Stimulated activated memory B cell treated with anti-CD40 and anti-IgM and Interleukin-4, amounts not matched to agents 10 μg/mL and 1 μg/mL and 100 μg/mL, for 72 hours (primary cell): ENCODE data around the gene SEZ6.

ENCODE experiments used
- ATAC-seq: fragments of 150-1000 bp; cut with Tn5 transposase; 2 replicates; pipeline ENCODE4 v1.10.0; 2021
- H3K27ac Mint-ChIP-seq: one replicate; pipeline ENCODE4 v1.8.0; 2022; ENCODE audit warnings: mild to moderate bottlenecking, mixed read lengths
- H3K27me3 Mint-ChIP-seq: one replicate; pipeline ENCODE4 v1.8.0; 2022; ENCODE audit warnings: mixed read lengths
- H3K36me3 Mint-ChIP-seq: one replicate; pipeline ENCODE4 v1.8.0; 2022; ENCODE audit warnings: mixed read lengths
- H3K4me1 Mint-ChIP-seq: one replicate; pipeline ENCODE4 v1.8.0; 2022; ENCODE audit warnings: mixed read lengths
- H3K4me3 Mint-ChIP-seq: one replicate; pipeline ENCODE4 v1.8.0; 2022; ENCODE audit warnings: mild to moderate bottlenecking, moderate library complexity, mixed read lengths
- H3K9me3 Mint-ChIP-seq: one replicate; pipeline ENCODE4 v1.8.0; 2022; ENCODE audit warnings: mixed read lengths

SEZ6 gene

GRCh38 chr17:29042026-29042678, 36.3 kb upstream of the SEZ6 start:
- H3K9me3 Mint-ChIP-seq, result no peaks in the 10 kb centered on the region
- H3K4me3 Mint-ChIP-seq, result no peak overlapping the region
- H3K27me3 Mint-ChIP-seq, result no peaks in the 10 kb centered on the region
- H3K36me3 Mint-ChIP-seq, result no peaks in the 10 kb centered on the region
- peaks cover 34% of the 10 kb centered on the region for H3K4me1 Mint-ChIP-seq
- H3K27ac Mint-ChIP-seq, result peak overlapping the region; percentile 40
- no peak for ATAC-seq

DNA sequence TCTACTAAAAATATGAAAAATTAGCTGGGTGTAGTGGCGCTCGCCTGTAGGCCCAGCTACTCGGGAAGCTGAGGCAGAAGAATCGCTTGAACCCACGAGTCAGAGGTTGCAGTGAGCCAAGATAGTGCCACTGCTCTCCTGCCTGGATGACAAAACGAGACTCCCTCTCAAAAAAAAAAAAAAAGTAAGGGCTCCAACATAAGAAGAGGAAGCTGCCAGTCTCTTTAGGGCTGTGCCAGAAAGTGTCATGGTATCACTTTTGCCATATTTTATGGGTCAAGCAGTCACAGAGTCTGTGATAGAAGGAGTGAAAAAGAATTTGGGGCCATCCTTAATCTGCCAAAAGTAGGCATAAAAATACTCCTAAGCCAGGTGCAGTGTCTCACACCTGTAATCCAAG, 35.7 kb upstream of the SEZ6 start:
- Mint-ChIP-seq H3K4me1 (peaks cover 34% of the 10 kb centered on the region), H3K4me3 (no peak overlapping the region)
- ATAC-seq, result no peak

GRCh38 chr17:29041091-29041490, 35.3 kb upstream of the SEZ6 start:
- Mint-ChIP-seq H3K4me1 (peaks cover 32% of the 10 kb centered on the region), H3K9me3 (no peaks in the 10 kb centered on the region)
- ATAC-seq, result no peak

More for the DNA sequence above, 35.7 kb upstream of the SEZ6 start:
- H3K27ac Mint-ChIP-seq, result no peak overlapping the region
- H3K9me3 Mint-ChIP-seq, result no peaks in the 10 kb centered on the region
- no peaks in the 10 kb centered on the region for H3K27me3 Mint-ChIP-seq
- no peaks in the 10 kb centered on the region for H3K36me3 Mint-ChIP-seq

GRCh38 chr17:29039764-29040598, 34.1 kb upstream of the SEZ6 start:
- Mint-ChIP-seq H3K27me3 (peaks cover 8% of the 10 kb centered on the region), H3K36me3 (peaks cover 4% of the 10 kb centered on the region), H3K9me3 (peaks cover 4% of the 10 kb centered on the region), H3K27ac (no peak overlapping the region), H3K4me3 (no peak overlapping the region), H3K4me1 (peaks cover 29% of the 10 kb centered on the region)
- ATAC-seq, result no peak

More at GRCh38 chr17:29041091-29041490, 35.3 kb upstream of the SEZ6 start:
- H3K4me3 Mint-ChIP-seq, result no peak overlapping the region
- no peak overlapping the region for H3K27ac Mint-ChIP-seq
- H3K27me3 Mint-ChIP-seq, result no peaks in the 10 kb centered on the region
- H3K36me3 Mint-ChIP-seq, result no peaks in the 10 kb centered on the region

GRCh38 chr17:29038085-29038795, 32.4 kb upstream of the SEZ6 start:
- H3K27ac Mint-ChIP-seq, result no peak overlapping the region
- peak; percentile 16 for ATAC-seq
- H3K36me3 Mint-ChIP-seq, result peaks cover 10% of the 10 kb centered on the region
- H3K27me3 Mint-ChIP-seq, result peaks cover 18% of the 10 kb centered on the region
- H3K9me3 Mint-ChIP-seq, result peaks cover 10% of the 10 kb centered on the region
- no peak overlapping the region for H3K4me3 Mint-ChIP-seq
- peaks cover 18% of the 10 kb centered on the region for H3K4me1 Mint-ChIP-seq

GRCh38 chr17:29037739-29038084, 31.9 kb upstream of the SEZ6 start:
- ATAC-seq, result no peak
- Mint-ChIP-seq H3K27me3 (peaks cover 22% of the 10 kb centered on the region), H3K27ac (no peak overlapping the region), H3K36me3 (peaks cover 10% of the 10 kb centered on the region), H3K4me1 (peaks cover 13% of the 10 kb centered on the region), H3K4me3 (no peak overlapping the region), H3K9me3 (peaks cover 10% of the 10 kb centered on the region)

DNA sequence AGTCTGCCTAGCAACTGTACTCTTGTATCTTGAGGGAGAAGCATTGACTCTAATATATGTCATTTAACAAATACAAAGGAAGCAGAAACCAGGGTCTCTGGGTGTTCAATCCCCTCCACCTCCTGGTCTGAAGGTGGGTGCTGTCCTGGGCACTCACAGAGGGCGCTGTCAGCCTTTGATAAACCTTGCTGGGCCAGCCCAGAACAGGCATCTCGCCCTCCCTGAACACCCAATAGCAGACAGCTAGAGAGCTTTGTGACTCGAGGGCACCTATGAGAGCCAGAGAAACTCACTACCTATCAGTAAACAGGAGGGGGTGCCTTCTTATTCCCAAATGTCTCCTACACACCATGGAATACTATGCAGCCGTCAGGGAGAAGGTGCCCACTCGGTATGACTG, 30.8 kb upstream of the SEZ6 start:
- Mint-ChIP-seq H3K4me3 (no peak overlapping the region), H3K4me1 (peaks cover 6% of the 10 kb centered on the region), H3K27me3 (peaks cover 33% of the 10 kb centered on the region), H3K36me3 (peaks cover 10% of the 10 kb centered on the region), H3K9me3 (peaks cover 10% of the 10 kb centered on the region), H3K27ac (no peak overlapping the region)
- no peak for ATAC-seq

DNA sequence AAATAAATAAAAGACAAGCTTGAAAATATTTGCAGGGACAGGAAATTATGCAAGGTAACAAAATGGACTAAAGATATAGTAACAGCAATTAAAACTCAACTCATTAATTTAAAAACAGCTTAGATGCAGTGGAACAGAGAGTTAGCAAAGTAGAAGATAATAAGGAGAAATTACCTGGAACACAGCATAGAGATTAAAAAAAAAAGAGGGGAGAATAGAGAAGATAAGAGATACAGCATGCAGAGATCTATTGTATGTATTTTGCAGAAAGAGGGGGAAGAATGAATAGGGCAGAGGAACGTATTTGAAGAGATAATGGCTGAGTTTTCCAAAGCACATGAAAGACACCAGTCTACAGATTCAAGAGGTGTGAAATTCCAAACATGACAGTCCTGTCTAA, 28.7 kb upstream of the SEZ6 start:
- peaks cover 54% of the 10 kb centered on the region for H3K27me3 Mint-ChIP-seq
- no peak overlapping the region for H3K27ac Mint-ChIP-seq
- peaks cover 10% of the 10 kb centered on the region for H3K9me3 Mint-ChIP-seq
- no peaks in the 10 kb centered on the region for H3K4me1 Mint-ChIP-seq
- peaks cover 10% of the 10 kb centered on the region for H3K36me3 Mint-ChIP-seq
- no peak overlapping the region for H3K4me3 Mint-ChIP-seq
- ATAC-seq, result no peak

DNA sequence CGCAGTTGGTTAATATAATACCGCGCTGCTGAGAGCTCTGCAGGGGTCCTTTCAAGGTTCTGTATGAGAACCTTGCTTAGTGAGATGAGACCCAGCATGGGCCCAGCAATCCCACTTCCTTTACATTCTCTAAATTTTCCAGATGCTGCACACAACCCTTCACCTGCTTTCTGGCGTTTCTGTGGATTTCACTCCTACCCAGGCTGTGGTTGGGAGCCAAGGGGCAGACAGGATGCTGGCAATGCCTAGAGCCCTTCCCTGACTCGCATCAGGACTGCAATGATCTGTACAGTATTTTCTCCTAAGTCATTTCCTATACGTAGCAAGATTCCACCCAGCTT, 27.0 kb upstream of the SEZ6 start:
- Mint-ChIP-seq H3K9me3 (peaks cover 10% of the 10 kb centered on the region), H3K4me3 (no peak overlapping the region), H3K27me3 (peaks cover 61% of the 10 kb centered on the region), H3K4me1 (no peaks in the 10 kb centered on the region), H3K36me3 (peaks cover 10% of the 10 kb centered on the region), H3K27ac (no peak overlapping the region)
- ATAC-seq, result no peak

DNA sequence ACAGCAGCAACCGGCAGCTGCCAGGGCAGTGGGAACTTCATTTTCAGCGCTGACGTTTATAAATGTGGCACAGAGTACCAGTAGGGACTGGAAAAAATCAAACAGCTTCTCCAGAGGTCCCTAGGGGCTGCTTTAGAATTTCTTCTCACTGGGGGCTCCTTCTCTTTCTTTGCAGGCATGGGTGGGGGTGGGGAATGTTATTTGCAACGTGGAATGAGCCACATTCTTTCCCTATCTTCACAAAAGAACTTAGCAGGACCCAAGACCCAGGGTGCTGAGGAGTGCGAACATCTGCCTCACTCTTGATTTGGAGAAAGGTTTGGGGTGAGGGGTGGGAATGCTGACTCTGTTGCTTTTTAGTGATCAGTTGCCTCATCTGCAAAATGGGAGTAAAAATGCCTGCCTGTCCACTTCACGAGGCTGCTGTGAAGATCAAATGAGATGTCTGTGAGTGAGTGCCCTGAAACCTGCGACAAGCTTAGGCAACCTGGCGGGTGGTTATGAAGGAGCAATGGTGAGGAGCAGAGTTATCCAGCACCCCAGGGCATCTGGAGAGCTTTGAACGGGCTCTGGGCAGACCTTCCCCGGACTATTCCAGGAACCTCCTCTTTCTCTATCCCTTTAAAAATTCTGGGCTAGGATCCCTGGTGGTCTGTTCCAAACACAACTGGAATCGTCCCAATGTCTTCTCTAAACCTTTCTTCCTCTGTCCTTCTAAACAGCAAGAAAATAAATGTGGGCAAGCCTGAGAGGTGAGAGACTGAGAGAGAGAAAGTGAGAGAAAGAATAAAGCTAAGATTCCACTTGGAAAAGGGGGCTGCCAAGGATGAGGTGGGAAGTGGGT, 26.4 kb upstream of the SEZ6 start:
- Mint-ChIP-seq H3K4me1 (no peaks in the 10 kb centered on the region), H3K27ac (no peak overlapping the region), H3K9me3 (peaks cover 10% of the 10 kb centered on the region), H3K36me3 (peaks cover 10% of the 10 kb centered on the region), H3K4me3 (no peak overlapping the region), H3K27me3 (peaks cover 67% of the 10 kb centered on the region)
- no peak for ATAC-seq

GRCh38 chr17:29031488-29031887, 25.7 kb upstream of the SEZ6 start:
- ATAC-seq, result no peak
- Mint-ChIP-seq H3K4me3 (no peak overlapping the region), H3K27me3 (peaks cover 75% of the 10 kb centered on the region), H3K9me3 (peaks cover 10% of the 10 kb centered on the region), H3K27ac (no peak overlapping the region), H3K36me3 (peaks cover 10% of the 10 kb centered on the region), H3K4me1 (no peaks in the 10 kb centered on the region)

DNA sequence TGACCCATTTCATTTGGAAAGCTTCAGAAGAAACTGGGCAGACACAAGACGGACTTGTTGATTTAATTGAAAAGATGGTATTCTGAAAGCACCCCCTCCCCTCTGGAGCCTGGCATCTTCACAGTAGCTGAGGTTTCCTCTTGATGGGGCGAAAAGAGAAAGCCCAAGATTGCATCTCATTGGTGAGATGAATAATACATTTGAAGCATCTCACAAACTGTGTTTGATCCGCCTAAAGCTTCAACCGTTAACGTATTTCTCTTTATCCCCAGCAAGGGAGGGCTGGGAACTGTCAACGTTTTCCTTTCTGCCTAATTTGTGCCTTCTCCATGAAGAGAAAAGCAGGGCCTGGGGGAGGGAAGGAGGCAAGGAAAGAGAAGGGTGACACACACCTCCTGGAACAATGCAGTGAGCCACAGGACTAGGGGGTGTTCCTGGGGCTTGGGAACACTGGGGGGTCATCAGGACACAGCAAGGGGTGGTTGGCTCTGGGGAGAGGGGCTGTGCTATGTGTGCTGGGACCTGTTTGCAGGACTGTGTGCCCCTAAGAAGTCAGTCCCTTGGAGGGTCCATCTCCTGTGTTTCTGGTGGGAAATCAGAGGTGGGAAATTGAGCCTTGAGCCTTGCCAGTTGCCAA, 18.6 kb upstream of the SEZ6 start:
- ATAC-seq, result no peak
- peaks cover 76% of the 10 kb centered on the region for H3K27me3 Mint-ChIP-seq
- H3K9me3 Mint-ChIP-seq, result no peaks in the 10 kb centered on the region
- H3K4me3 Mint-ChIP-seq, result no peak overlapping the region
- H3K27ac Mint-ChIP-seq, result no peak overlapping the region
- H3K4me1 Mint-ChIP-seq, result peaks cover 12% of the 10 kb centered on the region
- no peaks in the 10 kb centered on the region for H3K36me3 Mint-ChIP-seq

- Mint-ChIP-seq H3K36me3 (no peaks in the 10 kb centered on the region), H3K27me3 (peaks cover 79% of the 10 kb centered on the region), H3K4me3 (no peak overlapping the region), H3K4me1 (peaks cover 22% of the 10 kb centered on the region), H3K9me3 (no peaks in the 10 kb centered on the region), H3K27ac (no peak overlapping the region)
- no peak for ATAC-seq
Observed at GRCh38 chr17:29022074-29022473, 16.2 kb upstream of the SEZ6 start.

- no peaks in the 10 kb centered on the region for H3K9me3 Mint-ChIP-seq
- H3K36me3 Mint-ChIP-seq, result no peaks in the 10 kb centered on the region
- ATAC-seq, result no peak
- H3K27me3 Mint-ChIP-seq, result peaks cover 72% of the 10 kb centered on the region
- H3K4me1 Mint-ChIP-seq, result peaks cover 22% of the 10 kb centered on the region
- H3K4me3 Mint-ChIP-seq, result no peak overlapping the region
- no peak overlapping the region for H3K27ac Mint-ChIP-seq
Observed at GRCh38 chr17:29021226-29021625, 15.4 kb upstream of the SEZ6 start.
